ENCODE results near the gene HCN1.

Gene HCN1

GRCh38 chr5:45281081-45281480 is 415.1 kb downstream of the HCN1 start:
- DNase-seq (ENCODE audit: low read depth), result no peak

DNA sequence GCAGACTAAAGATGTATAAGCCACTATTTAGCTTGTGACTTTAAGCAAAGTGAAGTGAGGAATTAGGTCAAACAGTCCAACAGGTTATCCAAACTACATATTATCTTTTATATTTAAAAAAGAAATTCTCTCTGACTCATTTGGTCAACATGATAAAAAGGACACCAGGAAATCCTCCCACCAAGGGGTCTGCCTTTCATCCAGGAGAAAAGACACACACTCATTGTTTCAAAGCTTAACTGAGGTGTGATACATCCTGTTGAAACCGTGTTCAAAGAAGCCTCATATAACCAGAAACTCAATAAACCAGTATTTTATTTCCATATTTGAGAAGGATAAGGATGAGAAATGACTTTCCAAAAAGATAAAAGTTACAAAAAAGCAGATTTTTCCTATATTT is 417.1 kb downstream of the HCN1 start:
- no peak for DNase-seq (ENCODE audit: low read depth)

DNA sequence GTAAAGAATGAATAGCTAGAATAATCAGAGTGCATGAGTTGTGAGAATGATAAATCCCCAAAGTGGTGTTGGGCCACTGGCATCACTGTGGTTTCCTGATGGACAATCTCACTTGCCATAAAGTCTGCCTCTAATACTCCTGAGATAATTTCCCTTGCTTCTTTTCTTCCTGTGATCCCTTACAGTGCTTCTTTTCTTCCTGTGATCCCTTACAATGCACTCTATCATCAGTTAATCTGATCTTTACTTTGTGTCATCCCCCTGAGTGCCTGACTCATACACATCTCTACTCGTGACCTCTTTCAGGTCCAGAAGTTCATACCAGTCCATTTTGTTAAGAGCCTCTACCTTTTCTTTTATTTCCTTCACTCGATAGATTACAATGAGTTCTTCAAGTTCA is 418.3 kb downstream of the HCN1 start:
- DNase-seq (ENCODE audit: low read depth), result no peak

DNA sequence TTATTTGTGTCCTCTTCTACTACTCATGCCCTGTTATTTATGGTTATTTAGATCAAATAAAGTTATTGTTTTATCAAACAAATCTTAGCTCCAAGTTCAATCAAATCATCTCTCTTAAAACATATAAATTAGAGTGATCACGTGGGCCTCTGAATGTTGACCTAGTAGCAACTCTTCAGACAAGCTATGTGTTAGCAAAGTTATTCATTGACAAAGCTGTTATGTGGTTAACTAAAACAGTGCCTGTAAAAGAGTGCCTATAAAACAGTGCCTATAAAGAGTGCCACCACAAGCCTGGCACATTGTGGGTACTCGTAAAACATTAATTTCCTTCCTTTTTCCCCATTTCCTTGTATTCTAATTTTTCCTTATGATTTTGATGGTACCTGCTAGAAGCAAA is 421.9 kb downstream of the HCN1 start:
- DNase-seq (ENCODE audit: low read depth), result no peak

DNA sequence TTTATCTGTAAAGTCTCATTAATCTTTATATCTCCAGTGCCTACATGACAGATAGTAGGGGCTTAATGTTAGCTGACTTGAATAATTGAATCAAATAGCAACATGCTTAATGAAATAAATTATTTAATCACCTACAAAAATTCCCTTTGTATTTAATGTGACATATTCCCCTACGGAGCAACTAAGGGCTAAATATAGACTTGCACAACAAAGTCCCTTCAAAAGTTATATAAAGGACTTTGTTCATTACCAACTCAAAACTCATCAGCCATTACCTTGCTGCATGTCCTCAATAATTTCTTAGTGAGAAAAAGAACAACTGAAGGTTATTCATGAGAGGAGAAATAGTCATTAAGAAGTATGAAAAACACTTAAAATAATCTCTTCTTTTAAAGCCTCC is 424.6 kb downstream of the HCN1 start:
- DNase-seq (ENCODE audit: low read depth), result no peak

GRCh38 chr5:45264447-45264846 is 431.7 kb downstream of the HCN1 start:
- no peak for DNase-seq (ENCODE audit: low read depth)

DNA sequence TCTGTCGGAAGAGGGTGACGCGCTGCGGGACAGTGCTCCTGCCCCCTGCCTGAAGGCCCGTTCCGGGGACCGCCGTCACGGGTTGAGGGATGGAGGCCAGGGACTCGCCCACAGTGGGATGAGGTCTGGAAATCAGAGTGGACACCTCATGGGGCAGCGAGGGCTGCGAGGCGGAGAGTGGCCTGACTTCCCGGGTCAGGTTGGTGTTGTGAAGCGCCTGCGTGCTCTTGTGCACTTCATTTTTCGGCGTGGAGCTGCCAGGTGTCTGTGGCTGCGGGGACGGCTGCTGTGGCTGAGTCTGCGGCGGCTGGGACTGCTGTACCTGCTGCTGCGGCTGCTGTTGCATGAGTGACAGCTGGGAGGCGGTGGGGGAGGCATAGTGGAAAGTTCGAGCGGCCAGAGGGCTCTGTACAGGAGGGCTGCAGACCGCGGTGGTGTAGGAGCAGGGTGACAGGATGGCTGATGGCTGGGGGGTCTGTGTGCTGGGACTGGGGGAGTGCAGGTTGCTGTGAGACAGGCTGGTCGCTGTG is 434.1 kb downstream of the HCN1 start:
- no peak for DNase-seq (ENCODE audit: low read depth)

GRCh38 chr5:45261125-45261524 is 435.1 kb downstream of the HCN1 start:
- no peak for DNase-seq (ENCODE audit: low read depth)

DNA sequence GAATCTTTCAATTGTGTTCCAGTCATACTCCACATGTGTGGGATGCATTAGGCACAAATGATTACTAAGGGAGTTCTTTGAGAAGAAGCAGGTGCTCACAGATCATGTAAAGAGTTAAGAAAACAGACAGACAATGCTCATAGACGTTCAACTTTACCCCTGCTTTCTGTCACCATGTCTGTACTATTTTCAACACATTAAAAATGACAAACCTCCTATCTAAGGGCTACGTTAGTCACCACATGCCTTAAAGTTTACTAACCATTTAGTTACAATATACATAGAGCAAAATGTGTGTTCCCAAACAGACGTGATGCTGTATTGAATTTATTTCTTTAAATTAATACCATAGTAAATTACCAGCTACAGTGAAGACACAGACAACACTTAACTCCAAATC is 435.9 kb downstream of the HCN1 start:
- no peak for DNase-seq (ENCODE audit: low read depth)

GRCh38 chr5:45252978-45253377 is 443.2 kb downstream of the HCN1 start:
- no peak for DNase-seq (ENCODE audit: low read depth)

DNA sequence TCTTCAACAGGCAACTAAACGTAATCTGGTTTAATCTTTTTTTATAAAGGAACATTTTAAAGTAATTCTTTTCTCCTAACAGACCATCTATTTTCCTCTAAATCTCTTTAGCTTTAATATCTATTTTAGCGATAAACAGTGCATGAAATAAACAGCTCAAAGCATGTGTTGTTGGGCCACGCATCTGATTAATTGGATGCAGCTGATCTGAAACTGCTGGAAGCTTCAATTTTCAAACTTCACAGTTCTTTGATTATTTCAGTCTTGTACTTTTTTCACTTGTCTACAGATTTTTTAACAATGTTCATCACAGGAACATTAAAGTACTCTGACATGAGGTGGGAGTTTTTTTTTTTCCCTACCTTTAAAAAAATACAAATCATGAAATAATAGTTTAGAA is 443.6 kb downstream of the HCN1 start:
- no peak for DNase-seq (ENCODE audit: low read depth)

- no peak for DNase-seq (ENCODE audit: low read depth)
Observed at GRCh38 chr5:45225571-45226031, 470.6 kb downstream of the HCN1 start.

DNA sequence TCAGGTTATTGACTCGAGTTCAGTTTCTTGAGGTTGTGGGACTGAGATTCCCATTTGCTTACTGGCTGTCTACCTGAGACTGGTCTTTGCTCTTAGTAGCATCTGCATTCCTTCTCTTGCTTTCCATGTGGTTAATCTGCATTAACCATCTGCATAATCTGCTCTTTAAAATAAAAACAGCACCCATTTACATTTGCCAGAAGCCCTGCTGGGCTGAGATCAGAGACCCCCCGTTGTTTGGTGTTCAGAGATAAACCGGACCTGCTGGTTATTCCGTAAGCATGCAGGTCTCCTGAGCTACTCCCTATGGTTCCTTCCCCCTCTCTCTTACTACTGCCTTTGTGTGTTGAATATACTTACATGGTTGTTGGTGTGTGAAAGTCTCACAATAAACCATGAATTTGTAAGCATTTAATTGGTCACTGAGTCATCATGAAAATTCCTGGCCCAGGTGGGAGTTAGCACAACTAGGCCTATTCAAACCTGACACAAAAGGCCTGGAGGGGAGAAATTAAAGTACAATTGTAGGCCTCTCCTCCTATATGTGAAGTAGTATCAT is 490.7 kb downstream of the HCN1 start:
- no peak for DNase-seq (ENCODE audit: low read depth)
